GM18858 (cell line): ENCODE measurements around the gene AOPEP.

ENCODE experiments used
- ATAC-seq: cut with Tn5 transposase; IDR thresholded peaks from one replicate; pipeline ENCODE4 v1.9.1; 2021; ENCODE audit not compliant: unreplicated experiment

Gene AOPEP

GRCh38 chr9:95053611-95054570, 327.4 kb downstream of the AOPEP start:
- no peak for ATAC-seq

GRCh38 chr9:95055334-95055850, 328.9 kb downstream of the AOPEP start:
- no peak for ATAC-seq

GRCh38 chr9:95055851-95056551, 329.5 kb downstream of the AOPEP start:
- no peak for ATAC-seq

- no peak for ATAC-seq
Observed at GRCh38 chr9:95057101-95057500, 330.6 kb downstream of the AOPEP start.

- no peak for ATAC-seq
Observed at GRCh38 chr9:95058121-95058785, 331.8 kb downstream of the AOPEP start.

GRCh38 chr9:95058795-95059386, 332.4 kb downstream of the AOPEP start:
- ATAC-seq, result no peak

- no peak for ATAC-seq
Observed at GRCh38 chr9:95060234-95060633, 333.7 kb downstream of the AOPEP start.

GRCh38 chr9:95060916-95061315, 334.4 kb downstream of the AOPEP start:
- no peak for ATAC-seq

- ATAC-seq, result no peak
Observed at GRCh38 chr9:95061916-95062595, 335.6 kb downstream of the AOPEP start.

GRCh38 chr9:95062596-95063065, 336.1 kb downstream of the AOPEP start:
- ATAC-seq, result no peak

- no peak for ATAC-seq
Observed at GRCh38 chr9:95063300-95063699, 336.8 kb downstream of the AOPEP start.

- ATAC-seq, result no peak
Observed at GRCh38 chr9:95065224-95065623, 338.7 kb downstream of the AOPEP start.

- ATAC-seq, result no peak
Observed at GRCh38 chr9:95067057-95067456, 340.6 kb downstream of the AOPEP start.

- no peak for ATAC-seq
Observed at GRCh38 chr9:95067897-95068296, 341.4 kb downstream of the AOPEP start.

- ATAC-seq, result no peak
Observed at GRCh38 chr9:95070549-95071021, 344.1 kb downstream of the AOPEP start.

- no peak for ATAC-seq
Observed at GRCh38 chr9:95071450-95071849, 345.0 kb downstream of the AOPEP start.

GRCh38 chr9:95071925-95072324, 345.4 kb downstream of the AOPEP start:
- no peak for ATAC-seq

- no peak for ATAC-seq
Observed at GRCh38 chr9:95073042-95073607, 346.6 kb downstream of the AOPEP start.

GRCh38 chr9:95073918-95074317, 347.4 kb downstream of the AOPEP start:
- no peak for ATAC-seq

- no peak for ATAC-seq
Observed at GRCh38 chr9:95074632-95075031, 348.1 kb downstream of the AOPEP start.
